Prostate gland (tissue), 2 donors: Measurements from ENCODE around the gene FXYD7. TPM values are rescaled to one million over a fixed set of nuclear protein-coding genes. Genes with fewer than 3 reads are reported as not detected.

ENCODE experiments used
- DNase-seq: peaks from one replicate; pipeline ENCODE4 v3.0.0-alpha.2; 2019; ENCODE audit warnings: low spot score
- H3K27ac ChIP-seq, 2 donors: fragments of 200-600 bp; sonication (generic); 2 replicates each; pipeline ENCODE4 v1.5.1; 2017 to 2019
- H3K27me3 ChIP-seq: fragments of 200-600 bp; sonication (generic); replicated peaks from 2 replicates; pipeline ENCODE4 v1.5.1; 2019; ENCODE audit not compliant: insufficient read depth
- H3K36me3 ChIP-seq, 2 donors: fragments of 200-600 bp; sonication (generic); 1 replicate in 1 of 2; 2 replicates in 1 of 2; pipeline versions ENCODE4 v1.5.1 to v1.8.1; 2017 to 2019
- H3K4me1 ChIP-seq: fragments of 200-600 bp; sonication (generic); replicated peaks from 2 replicates; pipeline ENCODE4 v1.5.1; 2019
- H3K4me3 ChIP-seq, 2 donors: fragments of 200-600 bp; sonication (generic); 2 replicates each; pipeline ENCODE4 v1.5.1; 2017 to 2019
- H3K9me3 ChIP-seq: fragments of 200-600 bp; sonication (generic); 2 replicates; pipeline ENCODE4 v1.5.1; 2017
- POLR2A ChIP-seq: fragments of 450-650 bp; IDR thresholded peaks from one replicate; pipeline ENCODE4 v1.6.1; 2016; ENCODE audit warnings: antibody characterized with exemption, mild to moderate bottlenecking
- POLR2AphosphoS5 ChIP-seq: sonication (generic); formaldehyde crosslinking; IDR thresholded peaks from one replicate; pipeline ENCODE4 v1.6.1; 2017; ENCODE audit warnings: antibody characterized with exemption
- WGBS: methylation state at CpG from one replicate; pipeline ENCODE4 v1.1.5; 2018; 5-methylcytosine and 5-hydroxymethylcytosine counted together
- intact Hi-C: fragments of 100-400 bp; cut with DNase I; formaldehyde crosslinking; loops from one replicate; pipeline ENCODE4 v1.14.2; 2022
- total RNA-seq, 2 donors: library from RNA; depleted of rRNA; stranded (reverse); fragments of >200 nt; gene quantifications; one replicate each; pipeline ENCODE4 v1.1.0, GENCODE V29; 2016
- TF ChIP-seq, protein P1 (sequence below), 4 experiments: fragments of 200-600 bp in 2 of 4; fragments of 450-650 bp in 2 of 4; sonication (generic) in 2 of 4; IDR thresholded peaks; 1 replicate in 3 of 4; 2 replicates in 1 of 4; pipeline ENCODE4 v1.5.1; 2016 to 2019; ENCODE audit warnings: antibody characterized with exemption in 4 of 4, mild to moderate bottlenecking in 2 of 4, moderate library complexity in 2 of 4

Gene FXYD7
- total RNA-seq, 2 donors from 2014 or later = not detected

DNA sequence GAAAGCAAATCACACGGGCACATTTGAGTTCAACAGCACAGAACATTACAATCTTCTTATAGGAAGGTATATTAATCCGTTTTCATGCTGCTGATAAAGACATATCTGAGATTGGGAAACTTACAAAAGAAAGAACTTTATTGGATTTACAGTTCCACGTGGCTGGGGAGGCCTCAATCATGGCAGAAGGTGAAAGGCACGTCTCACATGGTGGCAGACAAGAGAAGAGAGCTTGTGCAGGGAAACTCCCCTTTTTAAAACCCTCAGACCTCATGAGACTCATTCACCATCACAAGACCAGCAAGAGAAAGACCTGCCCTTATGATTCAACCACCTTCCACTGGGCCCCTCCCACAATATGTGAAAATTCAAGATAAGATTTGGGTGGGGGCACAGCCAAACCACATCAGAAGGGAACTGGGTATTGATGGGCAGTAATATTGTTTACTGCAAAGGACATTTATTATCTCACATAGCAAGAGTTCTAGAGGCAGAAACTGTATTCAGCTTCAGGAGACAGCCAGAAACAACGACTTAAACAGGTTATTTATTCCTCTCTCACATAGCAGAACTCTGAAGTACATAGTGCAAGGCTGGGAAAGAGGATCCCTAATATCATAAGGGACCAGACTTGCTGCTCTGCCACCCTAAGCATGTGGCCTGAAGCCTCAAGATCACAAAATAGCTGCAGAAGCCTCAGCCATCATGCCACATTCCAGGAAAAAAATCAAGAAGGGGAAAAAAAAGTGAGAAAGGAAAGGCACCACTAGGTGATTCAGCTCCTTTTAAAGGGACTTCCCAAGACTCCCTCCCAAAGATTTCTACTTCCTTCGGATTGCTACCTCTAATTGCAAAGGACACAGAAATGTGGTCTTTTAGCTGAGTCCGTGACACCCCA is 34.6 kb downstream of the FXYD7 start:
- Histone ChIP-seq H3K4me3 (no peak overlapping the region), H3K36me3 (no peaks in the 10 kb centered on the region), H3K27ac (no peak overlapping the region), H3K9me3 (no peaks in the 10 kb centered on the region), H3K27me3 (no peaks in the 10 kb centered on the region), H3K4me1 (no peaks in the 10 kb centered on the region)
- TF ChIP-seq, protein P1, sequence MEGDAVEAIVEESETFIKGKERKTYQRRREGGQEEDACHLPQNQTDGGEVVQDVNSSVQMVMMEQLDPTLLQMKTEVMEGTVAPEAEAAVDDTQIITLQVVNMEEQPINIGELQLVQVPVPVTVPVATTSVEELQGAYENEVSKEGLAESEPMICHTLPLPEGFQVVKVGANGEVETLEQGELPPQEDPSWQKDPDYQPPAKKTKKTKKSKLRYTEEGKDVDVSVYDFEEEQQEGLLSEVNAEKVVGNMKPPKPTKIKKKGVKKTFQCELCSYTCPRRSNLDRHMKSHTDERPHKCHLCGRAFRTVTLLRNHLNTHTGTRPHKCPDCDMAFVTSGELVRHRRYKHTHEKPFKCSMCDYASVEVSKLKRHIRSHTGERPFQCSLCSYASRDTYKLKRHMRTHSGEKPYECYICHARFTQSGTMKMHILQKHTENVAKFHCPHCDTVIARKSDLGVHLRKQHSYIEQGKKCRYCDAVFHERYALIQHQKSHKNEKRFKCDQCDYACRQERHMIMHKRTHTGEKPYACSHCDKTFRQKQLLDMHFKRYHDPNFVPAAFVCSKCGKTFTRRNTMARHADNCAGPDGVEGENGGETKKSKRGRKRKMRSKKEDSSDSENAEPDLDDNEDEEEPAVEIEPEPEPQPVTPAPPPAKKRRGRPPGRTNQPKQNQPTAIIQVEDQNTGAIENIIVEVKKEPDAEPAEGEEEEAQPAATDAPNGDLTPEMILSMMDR (IDR thresholded peaks at IDR 0.05) = no peak
- TF ChIP-seq POLR2A (no peak), POLR2AphosphoS5 (no peak)
- intact Hi-C loops = no loop called here
- 79% methylated on average over 7 of the region's 7 CpGs for WGBS
- DNase-seq = no peak

DNA sequence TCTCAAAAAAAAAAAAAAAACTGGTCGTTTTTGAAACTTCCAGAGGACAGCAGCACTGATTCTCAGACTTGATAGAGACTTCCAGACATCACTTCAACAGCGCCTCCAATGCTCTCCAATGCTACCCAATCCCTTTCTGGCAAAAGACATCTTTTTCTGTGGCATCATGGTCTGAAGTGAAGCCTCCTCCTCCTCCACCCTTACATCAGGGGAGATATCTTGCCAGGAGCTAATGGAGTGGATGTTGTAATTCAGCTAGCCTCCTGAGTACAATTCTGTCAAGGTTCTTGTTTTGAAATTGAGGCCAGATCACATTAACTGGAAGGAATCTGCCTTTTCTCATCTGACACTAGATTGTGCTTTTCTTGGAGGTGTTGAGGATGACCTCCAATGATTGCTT is 35.6 kb downstream of the FXYD7 start:
- intact Hi-C loops = no loop called here
- H3K9me3 ChIP-seq = no peaks in the 10 kb centered on the region
- no peak overlapping the region for H3K4me3 ChIP-seq
- whole genome bisulfite sequencing = 67% methylated on average over 2 of the region's 2 CpGs
- H3K27me3 ChIP-seq = no peaks in the 10 kb centered on the region
- no peak for DNase-seq
- H3K36me3 ChIP-seq = no peaks in the 10 kb centered on the region
- no peak overlapping the region for H3K27ac ChIP-seq
- TF ChIP-seq, protein P1 (IDR thresholded peaks at IDR 0.05) = no peak
- no peak for TF ChIP-seq POLR2AphosphoS5
- TF ChIP-seq POLR2A = no peak
- no peaks in the 10 kb centered on the region for H3K4me1 ChIP-seq

DNA sequence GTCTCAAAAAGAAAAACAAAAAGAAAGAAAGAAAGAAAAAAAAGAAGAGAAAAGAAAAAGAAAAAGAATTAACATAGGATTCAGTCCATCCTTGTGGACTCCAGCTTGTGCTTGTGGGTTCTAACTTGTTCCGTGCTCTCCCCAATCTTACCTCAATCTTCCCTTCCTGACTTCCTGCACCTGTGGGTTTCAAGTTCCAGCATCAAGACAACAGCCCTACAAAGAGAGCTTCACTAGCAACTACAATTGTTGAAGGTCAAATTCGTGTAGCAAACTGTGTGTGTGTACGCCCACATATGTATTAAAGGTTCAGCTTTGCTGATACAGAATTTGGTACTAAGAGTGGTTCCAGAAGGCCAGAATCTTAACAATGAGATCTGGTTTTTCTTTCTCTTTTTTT is 36.8 kb downstream of the FXYD7 start:
- DNase-seq = no peak
- TF ChIP-seq, protein P1 (IDR thresholded peaks at IDR 0.05) = no peak
- H3K36me3 ChIP-seq = no peaks in the 10 kb centered on the region
- H3K4me1 ChIP-seq = no peaks in the 10 kb centered on the region
- 84% methylated on average over 3 of the region's 3 CpGs for WGBS
- H3K4me3 ChIP-seq = no peak overlapping the region
- intact Hi-C loops = no loop called here
- no peaks in the 10 kb centered on the region for H3K27me3 ChIP-seq
- H3K27ac ChIP-seq = no peak overlapping the region
- H3K9me3 ChIP-seq = no peaks in the 10 kb centered on the region

DNA sequence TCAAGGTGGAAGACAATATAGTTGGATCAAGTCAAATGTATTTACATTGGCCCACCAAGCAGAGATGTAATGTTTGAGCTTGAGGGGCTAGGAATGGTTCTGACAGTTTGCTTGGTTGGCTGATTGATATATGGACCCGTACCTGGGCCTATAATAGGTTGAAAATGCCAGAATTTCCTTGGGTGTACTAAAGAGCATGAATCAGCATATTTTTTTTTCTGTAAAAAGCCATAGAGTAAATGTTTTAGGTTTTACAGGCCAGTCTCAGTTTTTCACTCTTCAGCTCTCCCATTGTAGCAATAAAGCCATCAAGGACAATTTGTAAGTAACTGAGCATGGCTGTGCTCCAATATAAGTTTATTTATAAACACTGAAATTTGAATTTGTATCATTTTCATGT is 38.3 kb downstream of the FXYD7 start:
- no peaks in the 10 kb centered on the region for H3K4me1 ChIP-seq
- no peak overlapping the region for H3K4me3 ChIP-seq
- H3K27me3 ChIP-seq = no peaks in the 10 kb centered on the region
- no peaks in the 10 kb centered on the region for H3K9me3 ChIP-seq
- no peak for DNase-seq
- 73% methylated on average over 1 of the region's 1 CpG for WGBS
- H3K27ac ChIP-seq = no peak overlapping the region
- no peak for TF ChIP-seq POLR2AphosphoS5
- TF ChIP-seq, protein P1 (IDR thresholded peaks at IDR 0.05) = no peak
- no peaks in the 10 kb centered on the region for H3K36me3 ChIP-seq
- intact Hi-C loops = no loop called here

DNA sequence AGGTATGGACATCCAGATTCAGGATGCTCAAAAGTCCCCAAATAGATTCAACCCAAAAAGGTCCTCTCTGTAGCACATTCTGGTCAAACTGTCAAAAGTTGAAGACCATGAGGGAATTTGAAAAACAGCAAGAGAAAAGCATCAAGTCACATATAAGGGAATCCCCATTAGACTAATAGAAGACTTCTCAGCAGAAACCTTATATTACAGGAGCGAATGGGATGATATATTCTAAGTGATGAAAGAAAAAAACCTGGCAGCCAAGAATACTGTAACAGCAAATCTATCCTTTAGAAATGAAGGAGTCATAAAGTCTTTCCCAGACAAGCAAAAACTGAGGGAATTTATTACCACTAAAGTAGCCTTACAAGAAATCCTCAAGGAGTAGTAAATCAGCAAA is 41.2 kb downstream of the FXYD7 start:
- no peak overlapping the region for H3K27ac ChIP-seq
- H3K9me3 ChIP-seq = no peaks in the 10 kb centered on the region
- H3K36me3 ChIP-seq = no peaks in the 10 kb centered on the region
- no peak overlapping the region for H3K4me3 ChIP-seq
- WGBS = 96% methylated on average over 1 of the region's 1 CpG
- DNase-seq = no peak
- intact Hi-C loops = no loop called here
- TF ChIP-seq POLR2A (no peak), POLR2AphosphoS5 (no peak)
- TF ChIP-seq, protein P1 (IDR thresholded peaks at IDR 0.05) = no peak
- no peaks in the 10 kb centered on the region for H3K27me3 ChIP-seq
- no peaks in the 10 kb centered on the region for H3K4me1 ChIP-seq
